Activated CD4-positive, alpha-beta memory T cell treated with anti-CD3 and anti-CD28 coated beads for 36 hours (primary cell): ENCODE data around the gene TECTB. TPM values are rescaled to one million over a fixed set of nuclear protein-coding genes. Genes with fewer than 3 reads are reported as not detected.

ENCODE experiments used
- CTCF ChIA-PET: fragments of 350-600 bp; sonication (Branson Sonifier 250); formaldehyde crosslinking; loops from one replicate; lab custom pipeline; 2021; ENCODE audit warnings: antibody characterized with exemption, inconsistent platforms; lab: Charles Lee
- POLR2A ChIA-PET: fragments of 350-600 bp; sonication (Branson Sonifier 250); formaldehyde crosslinking; loops from one replicate; lab custom pipeline; 2021; ENCODE audit warnings: antibody characterized with exemption; lab: Charles Lee
- DNase-seq: peaks from one replicate; pipeline ENCODE4 v3.0.0-alpha.2; 2020
- H3K27ac Mint-ChIP-seq: one replicate; pipeline ENCODE4 v1.8.0; 2021; ENCODE audit warnings: mixed read lengths
- H3K27me3 Mint-ChIP-seq: one replicate; pipeline ENCODE4 v1.8.0; 2021; ENCODE audit warnings: mixed read lengths
- H3K36me3 Mint-ChIP-seq: one replicate; pipeline ENCODE4 v1.8.0; 2021; ENCODE audit warnings: mixed read lengths
- H3K4me1 Mint-ChIP-seq: one replicate; pipeline ENCODE4 v1.8.0; 2021; ENCODE audit warnings: low read depth, mixed read lengths
- H3K4me3 Mint-ChIP-seq: one replicate; pipeline ENCODE4 v1.8.0; 2021; ENCODE audit warnings: mild to moderate bottlenecking, mixed read lengths
- H3K9me3 Mint-ChIP-seq: one replicate; pipeline ENCODE4 v1.8.0; 2021; ENCODE audit warnings: mixed read lengths
- intact Hi-C: fragments of 100-400 bp; cut with micrococcal nuclease; formaldehyde crosslinking; loops from one replicate; pipeline ENCODE4 v1.15.1; 2023
- total RNA-seq, 2 experiments: library from RNA; stranded (reverse); gene quantifications; one replicate each; pipeline ENCODE4 v1.2.3, GENCODE V29; 2021

TECTB gene
- total RNA-seq, 2 experiments from 2014 or later, result not detected

DNA sequence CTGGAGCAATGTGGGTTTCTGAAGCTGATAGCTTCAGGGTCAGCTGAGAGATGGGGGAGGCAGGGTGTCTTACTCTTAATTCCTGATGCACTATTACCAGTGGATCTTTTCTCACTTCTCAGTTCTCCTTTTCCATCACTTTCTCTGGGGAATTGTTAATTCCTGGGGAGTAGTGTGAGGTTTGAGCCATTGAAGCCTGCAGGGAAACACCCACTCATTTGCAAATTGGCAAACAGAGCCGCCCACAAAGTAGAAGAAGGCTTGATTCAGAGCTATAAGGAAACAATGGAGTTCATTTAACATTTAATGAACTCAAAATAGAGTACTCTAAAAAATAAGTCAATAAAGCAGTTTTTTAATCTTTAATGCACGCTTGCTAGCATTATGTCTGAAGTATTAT is 4.3 kb upstream of the TECTB start:
- DNase-seq, result no peak
- no peak overlapping the region for H3K27ac Mint-ChIP-seq
- ChIA-PET CTCF (no interaction called here), POLR2A (no interaction called here)
- peaks cover 18% of the 10 kb centered on the region for H3K27me3 Mint-ChIP-seq
- H3K36me3 Mint-ChIP-seq, result no peaks in the 10 kb centered on the region
- intact Hi-C loops, result no loop called here
- H3K4me1 Mint-ChIP-seq, result no peaks in the 10 kb centered on the region
- no peak overlapping the region for H3K4me3 Mint-ChIP-seq
- no peaks in the 10 kb centered on the region for H3K9me3 Mint-ChIP-seq

DNA sequence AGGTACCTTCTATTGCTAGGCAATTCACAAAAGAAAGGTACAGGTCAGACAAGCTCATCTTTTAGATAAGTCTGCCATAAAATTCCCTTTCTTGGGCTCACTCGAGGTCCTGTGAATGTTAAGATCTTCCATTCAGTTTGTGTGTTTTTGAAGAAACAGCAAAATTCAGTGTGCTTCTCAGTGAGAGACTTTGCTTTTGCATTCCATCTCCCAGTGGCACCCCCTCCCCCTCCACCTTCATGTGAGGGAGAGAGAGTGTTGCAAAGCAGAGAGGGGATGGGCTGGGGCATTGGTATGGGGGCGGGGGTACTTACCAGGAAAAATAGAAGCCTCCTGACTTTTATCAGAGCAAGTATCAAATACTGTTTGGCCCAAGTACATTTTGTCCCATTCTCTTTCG is 3.8 kb upstream of the TECTB start:
- peaks cover 18% of the 10 kb centered on the region for H3K27me3 Mint-ChIP-seq
- DNase-seq, result no peak
- no peak overlapping the region for H3K4me3 Mint-ChIP-seq
- intact Hi-C loops, result no loop called here
- H3K27ac Mint-ChIP-seq, result no peak overlapping the region
- no peaks in the 10 kb centered on the region for H3K4me1 Mint-ChIP-seq
- H3K36me3 Mint-ChIP-seq, result no peaks in the 10 kb centered on the region
- POLR2A ChIA-PET, result no interaction called here
- no peaks in the 10 kb centered on the region for H3K9me3 Mint-ChIP-seq
- CTCF ChIA-PET, result no interaction called here

DNA sequence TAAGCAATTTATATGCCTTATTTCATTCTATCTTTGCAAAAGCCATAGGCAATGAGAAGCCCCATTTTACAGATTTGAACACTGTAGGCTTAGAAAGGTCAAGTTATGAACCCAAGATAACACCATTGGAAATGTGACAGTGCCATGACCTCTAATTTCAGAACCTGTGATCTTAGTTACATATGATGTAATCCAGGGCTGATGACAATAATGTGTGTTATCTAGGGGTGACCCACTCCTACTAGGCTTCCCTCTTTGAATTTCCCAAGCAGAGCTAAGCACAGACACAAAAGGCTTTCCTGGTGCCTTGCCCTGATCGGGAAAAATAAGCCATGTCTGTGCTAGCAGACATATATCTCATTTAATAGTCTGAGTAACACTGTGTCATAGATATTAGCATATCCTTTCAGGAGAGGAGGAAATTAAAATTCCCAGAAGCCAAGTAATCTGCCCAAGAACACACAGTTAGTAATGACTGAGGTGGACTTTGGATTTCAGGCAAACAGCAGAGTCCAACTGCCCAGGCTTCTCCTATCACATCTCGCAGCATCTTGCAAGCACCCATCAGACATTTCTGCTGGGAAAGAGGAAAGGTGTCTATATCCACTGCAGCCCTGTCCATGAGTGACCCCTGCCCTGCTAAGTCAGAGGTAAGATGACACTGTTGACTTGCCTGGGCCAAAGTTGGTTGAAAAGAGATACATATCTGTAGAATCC is 2.8 kb upstream of the TECTB start:
- H3K4me3 Mint-ChIP-seq, result no peak overlapping the region
- intact Hi-C loops, result no loop called here
- no peaks in the 10 kb centered on the region for H3K9me3 Mint-ChIP-seq
- POLR2A ChIA-PET, result no interaction called here
- peaks cover 18% of the 10 kb centered on the region for H3K27me3 Mint-ChIP-seq
- H3K36me3 Mint-ChIP-seq, result no peaks in the 10 kb centered on the region
- CTCF ChIA-PET, result no interaction called here
- H3K4me1 Mint-ChIP-seq, result no peaks in the 10 kb centered on the region
- no peak overlapping the region for H3K27ac Mint-ChIP-seq
- DNase-seq, result no peak

DNA sequence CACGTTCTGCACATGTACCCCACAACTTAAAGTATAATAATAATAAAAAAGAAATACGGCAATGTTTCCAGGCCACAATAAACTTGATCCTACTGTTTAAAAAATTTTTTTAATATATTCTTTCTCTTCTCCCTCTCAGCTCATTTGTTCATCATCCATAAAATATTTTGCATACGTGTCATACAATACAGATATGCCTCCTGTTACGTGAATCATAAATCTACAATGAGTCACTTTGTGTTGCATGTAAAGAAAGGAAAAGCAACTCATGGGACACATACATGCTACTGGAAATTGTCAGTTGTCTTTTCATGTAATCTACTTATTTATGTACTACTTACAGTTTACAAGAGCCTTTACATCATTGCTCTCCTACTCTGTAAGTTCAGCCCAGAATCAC is 1.1 kb upstream of the TECTB start:
- H3K9me3 Mint-ChIP-seq, result no peaks in the 10 kb centered on the region

DNA sequence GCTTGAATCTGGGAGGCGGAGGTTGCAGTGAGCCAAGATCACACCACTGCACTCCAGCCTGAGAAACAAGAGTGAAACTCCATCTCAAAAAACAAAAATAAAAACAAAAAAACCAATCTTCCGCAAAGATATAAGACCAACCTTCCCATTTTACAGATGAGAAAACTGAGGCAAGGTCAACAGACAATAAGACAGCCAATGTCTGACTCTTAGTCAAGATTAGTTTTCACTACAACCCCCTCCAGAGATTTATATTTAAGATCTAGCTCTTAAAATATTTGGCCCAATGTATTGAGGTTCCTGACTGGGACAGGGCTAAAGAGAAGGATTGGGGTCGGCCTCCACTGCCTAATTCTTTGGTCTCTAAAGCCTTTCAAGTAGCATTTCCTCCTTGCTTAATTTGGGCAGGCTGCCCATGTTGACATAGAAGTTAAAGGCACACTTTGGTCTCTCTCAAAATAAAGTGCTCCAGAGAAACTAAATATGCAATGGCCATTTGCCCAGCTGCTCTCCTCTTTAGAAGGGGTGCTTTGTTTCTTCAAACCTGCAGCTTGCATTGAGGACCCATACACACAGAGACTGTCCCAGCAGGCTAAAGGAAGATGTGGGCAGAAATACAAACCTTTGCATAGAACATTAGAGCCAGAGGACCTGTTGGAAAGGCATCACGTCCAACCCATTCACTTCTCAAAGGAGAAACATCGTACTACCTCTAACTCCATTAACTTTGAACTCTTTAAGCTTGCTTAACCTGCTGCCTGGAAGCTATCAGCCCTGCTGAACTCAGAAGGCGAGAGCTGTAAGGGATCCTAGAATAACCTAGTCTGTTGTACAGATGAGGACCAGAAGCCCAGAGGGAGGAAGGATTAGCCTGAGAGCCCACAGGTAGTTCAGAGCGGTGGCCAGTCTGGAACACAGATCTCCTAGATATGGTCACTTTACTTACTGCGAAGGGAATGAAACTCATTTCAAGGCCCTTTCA is 3.9 kb downstream of the TECTB start:
- no peak for DNase-seq
- Mint-ChIP-seq H3K27me3 (peaks cover 13% of the 10 kb centered on the region), H3K27ac (no peak overlapping the region), H3K9me3 (no peaks in the 10 kb centered on the region), H3K36me3 (no peaks in the 10 kb centered on the region), H3K4me3 (no peak overlapping the region), H3K4me1 (no peaks in the 10 kb centered on the region)
- intact Hi-C loops, result no loop called here
- ChIA-PET POLR2A (no interaction called here), CTCF (no interaction called here)

More for the DNA sequence above, 1.1 kb upstream of the TECTB start:
- no peak for DNase-seq
- Mint-ChIP-seq H3K36me3 (no peaks in the 10 kb centered on the region), H3K4me1 (no peaks in the 10 kb centered on the region), H3K27ac (no peak overlapping the region), H3K4me3 (no peak overlapping the region), H3K27me3 (peaks cover 19% of the 10 kb centered on the region)
- intact Hi-C loops, result no loop called here
- ChIA-PET POLR2A (no interaction called here), CTCF (no interaction called here)

DNA sequence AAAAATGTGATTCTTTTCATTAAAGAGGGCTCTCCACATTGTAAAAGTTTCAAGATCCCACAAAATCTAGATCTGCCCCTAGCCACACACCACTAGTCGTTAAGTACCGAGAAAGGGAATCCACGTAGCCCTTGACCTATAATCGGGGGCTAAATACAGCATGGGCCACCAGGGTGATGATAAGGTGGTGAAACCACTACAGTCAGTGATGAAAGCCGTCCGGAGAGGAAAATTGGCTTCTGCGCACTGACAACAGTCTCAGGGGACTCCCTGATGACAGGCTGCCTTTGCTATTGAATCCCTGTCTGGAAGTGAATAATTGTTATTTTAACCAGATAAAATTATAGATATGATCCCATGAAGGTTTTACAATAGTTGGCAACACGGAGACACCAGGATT is 4.6 kb downstream of the TECTB start:
- Mint-ChIP-seq H3K27me3 (peaks cover 12% of the 10 kb centered on the region), H3K4me1 (no peaks in the 10 kb centered on the region), H3K36me3 (no peaks in the 10 kb centered on the region), H3K27ac (no peak overlapping the region), H3K9me3 (no peaks in the 10 kb centered on the region), H3K4me3 (no peak overlapping the region)
- DNase-seq, result no peak
- ChIA-PET CTCF (no interaction called here), POLR2A (no interaction called here)
- intact Hi-C loops, result no loop called here

DNA sequence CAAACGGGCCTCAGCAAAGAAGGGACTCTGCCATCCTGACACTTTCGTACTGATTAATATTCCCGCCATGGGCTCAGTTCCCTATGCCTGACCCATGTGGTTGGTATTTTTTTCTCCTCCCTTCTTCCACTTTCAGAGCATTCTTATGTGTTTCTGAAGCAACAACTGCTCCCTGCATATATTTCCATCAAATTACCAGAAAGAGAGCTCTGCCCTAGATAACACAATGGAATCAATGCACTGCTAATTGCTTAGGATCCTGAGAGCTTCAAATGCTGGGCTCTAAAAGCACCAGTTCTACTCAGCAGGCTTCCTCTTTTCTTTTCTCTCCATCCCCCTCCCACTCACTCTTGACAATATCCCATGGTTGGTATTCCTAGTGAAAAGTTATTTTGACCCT is 5.3 kb downstream of the TECTB start:
- intact Hi-C loops, result no loop called here

DNA sequence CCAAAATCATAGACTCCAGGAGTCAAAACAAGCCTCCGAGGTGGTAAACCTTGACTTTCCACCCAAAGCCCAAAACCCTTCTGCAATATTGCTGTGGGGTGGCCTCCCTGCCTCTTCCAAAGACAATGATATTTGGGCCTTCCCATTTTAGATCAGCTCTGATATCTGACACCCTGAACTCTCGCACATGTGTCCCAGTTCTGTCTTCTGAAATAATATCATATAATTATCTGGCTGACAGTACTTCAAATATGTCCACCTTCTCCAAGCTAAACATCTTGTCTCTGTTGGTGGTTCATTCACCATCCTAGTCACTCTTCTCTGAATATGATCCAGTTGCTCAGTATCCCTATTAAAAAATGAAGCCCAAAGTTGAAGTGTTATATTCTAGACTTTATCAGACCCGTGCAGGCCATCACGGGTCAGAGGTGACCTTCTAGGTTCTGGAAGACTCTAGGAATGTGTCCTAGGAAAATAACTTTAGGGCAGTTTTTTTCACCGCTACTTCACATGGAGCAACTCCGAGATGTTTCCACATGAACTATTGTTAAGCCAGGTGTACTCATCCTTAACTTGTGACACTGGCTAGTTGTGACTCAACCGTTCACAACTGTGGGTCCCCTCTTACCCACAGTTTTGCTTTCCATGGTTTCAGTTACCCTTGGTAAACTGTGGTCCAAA is 6.3 kb downstream of the TECTB start:
- Mint-ChIP-seq H3K9me3 (no peaks in the 10 kb centered on the region), H3K36me3 (no peaks in the 10 kb centered on the region), H3K27me3 (peaks cover 9% of the 10 kb centered on the region), H3K4me3 (no peak overlapping the region), H3K27ac (no peak overlapping the region), H3K4me1 (no peaks in the 10 kb centered on the region)
- DNase-seq, result no peak
- ChIA-PET POLR2A (no interaction called here), CTCF (no interaction called here)
- intact Hi-C loops, result no loop called here

More for the DNA sequence above, 5.3 kb downstream of the TECTB start:
- H3K4me1 Mint-ChIP-seq, result no peaks in the 10 kb centered on the region
- H3K36me3 Mint-ChIP-seq, result no peaks in the 10 kb centered on the region
- DNase-seq, result no peak
- peaks cover 10% of the 10 kb centered on the region for H3K27me3 Mint-ChIP-seq
- H3K9me3 Mint-ChIP-seq, result no peaks in the 10 kb centered on the region
- POLR2A ChIA-PET, result no interaction called here
- CTCF ChIA-PET, result no interaction called here
- H3K4me3 Mint-ChIP-seq, result no peak overlapping the region
- H3K27ac Mint-ChIP-seq, result no peak overlapping the region

DNA sequence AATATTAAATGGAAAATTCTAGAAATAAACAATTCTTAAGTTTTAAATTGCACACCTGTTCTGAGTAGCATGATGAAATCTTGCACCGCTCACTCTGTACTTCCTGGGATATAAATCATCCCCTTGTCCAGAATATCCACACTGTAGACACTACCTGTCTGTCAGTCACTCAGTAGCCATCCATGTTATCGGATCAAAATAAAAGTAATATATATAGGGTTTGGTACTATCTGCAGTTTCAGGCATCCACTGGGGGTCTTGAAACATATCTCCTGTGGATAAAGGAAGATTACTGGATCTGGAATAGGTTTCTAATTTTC is 6.8 kb downstream of the TECTB start:
- DNase-seq, result no peak
- intact Hi-C loops, result no loop called here
- Mint-ChIP-seq H3K9me3 (no peaks in the 10 kb centered on the region), H3K27ac (no peak overlapping the region), H3K27me3 (peaks cover 13% of the 10 kb centered on the region), H3K4me3 (no peak overlapping the region), H3K4me1 (no peaks in the 10 kb centered on the region), H3K36me3 (no peaks in the 10 kb centered on the region)
- ChIA-PET CTCF (no interaction called here), POLR2A (no interaction called here)

DNA sequence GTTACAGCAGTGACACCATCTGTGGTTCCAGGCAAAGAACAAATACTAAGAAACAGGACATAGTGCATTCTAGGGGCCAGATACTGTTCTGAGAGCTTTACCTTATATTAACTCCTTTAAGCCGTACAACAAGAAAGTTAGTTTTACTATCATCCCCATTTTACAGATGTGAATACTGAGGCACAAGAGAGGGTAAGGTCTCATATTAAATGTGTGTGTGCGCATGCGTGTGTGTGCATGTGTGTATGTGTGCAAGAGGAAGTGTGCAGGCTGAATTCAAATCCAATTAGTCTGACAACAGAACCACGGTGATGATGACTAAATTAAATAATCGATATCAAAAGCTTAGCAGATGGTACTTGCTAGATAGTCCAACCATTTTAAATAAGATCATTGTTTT is 11.0 kb downstream of the TECTB start:
- POLR2A ChIA-PET, result no interaction called here
- H3K27ac Mint-ChIP-seq, result no peak overlapping the region
- intact Hi-C loops, result no loop called here
- CTCF ChIA-PET, result interaction anchor here (1.4 kb wide), 1 partner anchor 14 kb away, joined by 5 read pairs; no protein-coding TSS in a partner anchor
- H3K4me1 Mint-ChIP-seq, result no peaks in the 10 kb centered on the region
- peaks cover 9% of the 10 kb centered on the region for H3K27me3 Mint-ChIP-seq
- no peaks in the 10 kb centered on the region for H3K36me3 Mint-ChIP-seq
- no peak overlapping the region for H3K4me3 Mint-ChIP-seq
- H3K9me3 Mint-ChIP-seq, result no peaks in the 10 kb centered on the region
- DNase-seq, result no peak

DNA sequence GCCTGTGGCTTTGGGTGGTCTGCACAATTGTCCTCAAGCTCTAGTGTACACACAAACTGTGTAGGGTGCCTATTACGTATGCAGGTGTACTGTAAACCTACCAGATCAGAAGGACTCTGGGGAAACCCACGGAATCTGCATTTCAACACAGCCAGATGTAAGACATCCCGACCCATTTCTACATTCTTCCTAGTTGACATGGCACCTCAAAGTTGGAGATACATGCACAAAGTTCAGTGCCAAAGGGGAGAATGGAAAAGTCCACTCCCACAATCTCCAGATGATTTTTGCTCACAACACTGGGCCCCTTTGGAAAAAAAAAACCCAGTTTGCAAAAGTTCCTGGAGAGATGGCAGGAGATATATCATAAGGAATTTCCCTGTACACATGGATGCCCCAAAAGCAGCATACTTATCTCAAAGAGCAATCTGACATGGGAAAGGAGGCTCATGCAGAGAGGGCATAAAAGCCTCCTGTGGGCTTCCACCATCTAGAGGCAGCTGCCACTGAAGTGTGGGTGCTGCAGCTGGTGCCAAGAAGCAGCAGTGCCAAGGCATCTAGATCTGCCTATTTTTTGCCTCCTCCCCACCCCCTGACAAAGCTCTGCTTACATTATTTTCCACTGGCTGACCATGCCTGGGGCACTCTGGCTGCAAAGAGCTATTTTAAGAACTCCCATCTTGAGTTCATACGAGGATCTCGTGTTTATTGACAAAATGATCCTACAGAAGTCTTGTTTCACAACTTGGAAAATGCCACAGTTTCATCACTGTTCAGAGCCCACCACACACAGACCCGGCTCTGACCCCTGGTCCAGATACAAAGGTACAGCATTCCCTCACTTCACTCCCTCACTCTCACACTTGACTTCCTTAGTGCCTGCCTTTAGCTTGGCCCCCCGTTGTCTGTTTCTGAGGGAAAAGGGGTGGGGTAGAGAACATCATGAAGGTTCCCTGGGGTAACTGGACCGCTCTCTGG is 12.9 kb downstream of the TECTB start:
- Mint-ChIP-seq H3K9me3 (no peaks in the 10 kb centered on the region), H3K27me3 (peaks cover 9% of the 10 kb centered on the region), H3K4me3 (no peak overlapping the region), H3K4me1 (no peaks in the 10 kb centered on the region), H3K27ac (no peak overlapping the region), H3K36me3 (no peaks in the 10 kb centered on the region)
- DNase-seq, result no peak
- POLR2A ChIA-PET, result no interaction called here
- intact Hi-C loops, result no loop called here
- CTCF ChIA-PET, result no interaction called here
